ENCODE measurements around the gene MLANA.

GRCh38 chr9:5947912-5948311 lies 57.2 kb downstream of the MLANA start:
- TF ChIP-seq CTCF (IDR thresholded peaks at IDR 0.05; ENCODE audit: low read depth, low read length, missing input control) (no peak), TAF1 (conservative IDR thresholded peaks at IDR 0.05) (no peak), RAD21 (IDR thresholded peaks at IDR 0.05) (no peak), REST (IDR thresholded peaks at IDR 0.05) (no peak), SP1 (IDR thresholded peaks at IDR 0.05) (no peak), ZBTB33 (IDR thresholded peaks at IDR 0.05) (no peak), YY1 (IDR thresholded peaks at IDR 0.05) (no peak), MAX (IDR thresholded peaks at IDR 0.05) (no peak)

All from liver (tissue), 3 donors.